ENCODE results near the gene GBA2.

Gene GBA2

DNA sequence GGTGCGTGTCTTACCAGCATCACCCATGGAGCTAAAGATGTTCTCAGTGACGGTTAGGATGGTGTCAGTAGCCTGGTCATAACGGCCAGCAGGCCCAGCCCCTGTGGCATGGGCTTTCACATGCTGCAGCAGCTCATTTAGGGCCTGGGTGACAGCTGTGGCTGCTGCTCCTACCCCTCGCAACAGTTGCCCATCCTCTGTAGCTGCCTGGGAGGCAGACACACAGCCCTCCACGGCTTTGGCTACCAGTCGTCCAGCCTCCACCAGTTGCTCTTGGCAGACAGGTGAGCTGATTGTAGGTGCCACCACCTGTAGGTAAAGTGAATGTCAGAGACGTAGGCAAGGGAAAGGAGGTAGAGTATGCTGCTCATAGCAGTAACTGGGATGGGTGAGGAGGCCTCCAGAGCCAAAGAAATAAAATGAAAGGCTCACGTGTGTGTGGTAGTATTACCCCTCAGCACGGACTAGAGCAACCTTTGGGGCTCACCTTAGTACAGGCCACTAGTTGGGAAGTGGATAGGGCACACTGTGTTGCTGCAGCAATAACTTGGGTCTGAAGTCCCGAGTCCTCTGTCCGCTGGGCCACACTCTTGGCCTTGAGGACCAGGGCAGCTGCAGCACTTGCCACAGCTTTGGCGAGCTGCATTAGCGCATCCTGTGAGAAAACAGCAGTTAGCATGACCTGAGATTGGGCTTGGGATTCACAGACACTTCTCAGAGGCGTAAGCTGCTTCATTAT, 31.7 kb downstream of the GBA2 start:
- no peak for DNase-seq (ENCODE audit: low read depth in 2 of 2)

DNA sequence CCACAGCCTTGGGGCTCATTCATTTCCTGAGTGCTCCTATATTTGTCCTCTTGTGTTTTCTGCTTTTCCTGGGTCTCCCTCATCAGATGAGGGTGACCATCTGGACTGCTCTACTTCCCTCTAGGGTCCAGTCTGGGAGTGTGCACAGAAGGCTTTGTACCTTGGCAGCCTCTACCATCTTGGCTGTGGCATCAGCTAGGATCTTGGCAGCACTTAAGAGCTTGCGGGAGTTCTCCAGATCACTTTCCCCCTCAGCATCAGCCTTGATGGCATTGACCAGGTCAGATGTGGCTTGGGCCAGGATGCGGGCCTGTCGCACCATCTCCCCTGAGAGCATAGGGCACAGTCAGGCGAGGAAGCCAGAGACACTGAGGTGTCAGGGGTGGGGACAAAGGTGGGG, 32.8 kb downstream of the GBA2 start:
- no peak for DNase-seq (ENCODE audit: low read depth in 2 of 2)

DNA sequence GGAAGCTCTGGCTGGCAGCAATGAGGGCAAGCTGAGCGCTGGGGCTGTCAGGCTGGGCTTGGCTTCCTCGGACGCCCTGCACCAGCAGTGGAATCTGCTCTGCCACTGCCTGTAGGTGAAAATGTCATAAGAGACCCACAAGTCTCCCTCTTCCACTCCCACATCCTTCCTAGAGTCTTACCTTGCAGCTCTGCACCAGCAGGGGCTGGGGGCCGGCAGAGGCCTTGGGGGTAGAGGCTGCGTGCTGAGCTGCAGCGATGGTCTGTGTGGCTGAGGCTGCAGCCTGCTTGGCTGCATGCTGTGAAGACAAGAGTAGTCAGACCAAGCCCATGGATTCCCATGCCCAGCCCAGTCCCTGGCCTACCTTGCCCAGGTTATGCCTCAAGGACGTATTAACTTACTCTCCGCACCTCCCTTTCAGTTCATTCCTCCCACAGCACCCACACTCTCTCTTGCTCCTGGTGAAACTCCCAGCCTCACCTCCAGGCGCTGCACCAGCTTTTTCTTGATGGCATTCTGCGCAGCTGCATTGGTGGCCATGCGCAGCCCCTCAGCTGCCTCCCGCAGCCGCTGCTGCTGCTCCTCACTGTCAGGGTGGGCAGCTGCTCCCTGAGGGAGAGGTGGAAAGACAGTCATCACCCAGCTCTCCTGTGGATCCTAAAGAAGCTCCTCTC, 34.3 kb downstream of the GBA2 start:
- no peak for DNase-seq (ENCODE audit: low read depth in 2 of 2)

DNA sequence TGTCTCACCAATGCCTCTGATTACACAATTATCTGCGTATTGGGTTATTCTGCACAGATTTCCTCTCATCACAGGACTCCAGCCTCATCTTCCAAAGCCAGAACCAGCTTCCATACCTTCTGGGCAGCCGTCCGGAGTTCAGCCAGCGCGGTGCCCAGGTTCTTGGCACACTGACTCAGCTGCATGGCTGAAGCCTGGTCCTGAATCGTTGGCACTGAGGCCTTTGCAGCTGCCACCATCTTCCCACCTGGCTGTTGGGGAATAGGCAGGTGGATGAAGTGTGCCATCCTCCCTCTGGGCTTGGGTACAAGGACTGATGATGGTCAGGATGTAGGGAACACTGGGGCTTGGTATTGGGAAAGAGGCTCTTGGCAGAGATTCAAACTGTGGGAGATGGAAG, 34.9 kb downstream of the GBA2 start:
- no peak for DNase-seq (ENCODE audit: low read depth in 2 of 2)

DNA sequence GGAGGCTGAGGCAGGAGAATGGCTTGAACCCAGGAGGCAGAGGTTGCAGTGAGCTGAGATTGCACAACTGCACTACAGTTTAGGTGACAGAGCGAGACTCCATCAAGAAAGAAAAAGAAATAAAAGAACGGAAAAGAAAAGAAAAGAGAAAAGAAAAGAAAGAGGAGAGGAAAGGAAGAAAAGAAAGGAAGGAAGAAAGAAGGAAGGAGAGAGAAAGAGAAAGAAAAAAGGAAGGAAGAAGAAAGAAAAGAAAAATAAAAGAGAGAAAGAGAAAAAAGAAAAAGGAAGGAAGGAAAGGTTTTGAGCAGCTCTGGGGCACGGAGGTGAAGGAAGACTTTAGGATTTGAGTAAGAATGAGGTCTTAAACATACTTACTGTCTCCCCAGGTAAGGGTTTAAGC, 35.5 kb downstream of the GBA2 start:
- DNase-seq (ENCODE audit: low read depth in 2 of 2) = no peak

DNA sequence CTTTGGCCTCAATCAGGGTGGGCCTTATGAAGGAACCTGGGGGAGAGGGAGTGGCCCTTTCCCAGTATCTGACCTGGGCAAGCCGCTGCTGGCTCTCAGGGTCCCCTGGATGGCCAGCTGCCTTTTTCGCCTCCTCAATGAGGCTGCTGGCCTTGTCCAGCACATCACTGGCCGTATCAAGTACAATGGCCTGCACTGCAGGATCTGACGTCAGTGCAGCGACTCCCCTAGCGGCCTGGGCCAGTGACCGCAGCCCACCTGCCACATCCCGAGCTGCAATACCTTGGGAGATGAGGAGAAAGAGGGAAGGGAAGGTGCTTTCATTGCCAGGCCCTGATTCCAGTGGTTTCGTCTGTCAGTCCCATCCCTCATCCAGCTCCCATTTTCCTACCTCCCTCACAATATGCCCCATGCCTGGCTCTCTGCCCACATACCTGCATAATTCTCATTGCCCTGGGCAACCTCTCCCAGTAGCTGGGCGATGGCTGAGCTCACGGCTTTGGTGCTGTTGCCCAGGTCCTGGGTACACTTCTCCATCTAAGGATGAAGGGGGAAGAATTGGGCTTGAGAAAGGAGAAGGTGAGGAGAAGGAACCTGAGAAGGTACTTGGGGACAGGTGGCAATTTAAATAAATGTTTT, 36.1 kb downstream of the GBA2 start:
- DNase-seq (ENCODE audit: low read depth in 2 of 2) = no peak

DNA sequence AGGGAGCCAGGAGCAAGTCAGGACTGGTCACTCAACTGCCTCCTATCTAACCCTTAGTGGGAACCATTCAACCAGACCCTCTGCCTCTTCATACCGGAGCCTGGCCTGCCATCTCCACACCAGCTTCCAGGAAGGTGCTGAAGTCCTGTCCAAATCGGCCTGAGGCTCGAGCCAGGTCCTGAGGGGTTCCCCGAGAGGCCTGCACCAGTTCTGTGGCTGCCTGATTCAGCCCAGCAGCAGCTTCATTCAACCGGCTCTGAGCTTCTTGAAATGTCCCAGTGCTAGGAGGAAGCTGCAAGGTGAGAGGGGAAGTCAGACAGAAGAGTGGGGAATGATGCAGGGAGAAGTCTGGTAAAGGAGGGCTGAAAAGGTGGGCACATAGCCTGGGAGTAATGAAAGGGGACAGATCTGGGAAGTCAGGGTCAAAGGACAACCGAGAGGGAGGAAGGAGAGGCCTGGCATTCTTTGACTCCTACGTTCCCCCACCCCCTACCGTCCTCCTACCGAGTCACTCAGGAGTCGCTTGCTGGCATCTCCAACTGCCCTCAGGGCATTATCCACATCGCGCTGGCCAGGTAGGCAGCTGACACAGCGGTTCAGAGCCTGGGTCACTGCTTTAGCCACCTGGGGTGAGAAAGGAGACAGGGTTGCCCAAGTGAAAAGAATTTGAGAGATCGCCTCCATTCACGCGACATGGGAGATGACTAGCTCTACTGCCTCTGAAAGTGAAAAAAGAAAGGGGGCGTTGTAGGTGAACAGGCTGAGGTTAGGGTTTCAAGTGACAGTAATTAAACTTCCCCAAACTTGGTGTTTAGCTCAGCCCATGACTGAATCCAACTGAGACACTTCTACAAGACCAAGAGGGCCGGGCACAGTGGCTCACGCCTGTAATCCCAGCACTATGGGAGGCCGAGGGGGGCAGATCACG, 37.3 kb downstream of the GBA2 start:
- DNase-seq (ENCODE audit: low read depth in 2 of 2) = no peak

DNA sequence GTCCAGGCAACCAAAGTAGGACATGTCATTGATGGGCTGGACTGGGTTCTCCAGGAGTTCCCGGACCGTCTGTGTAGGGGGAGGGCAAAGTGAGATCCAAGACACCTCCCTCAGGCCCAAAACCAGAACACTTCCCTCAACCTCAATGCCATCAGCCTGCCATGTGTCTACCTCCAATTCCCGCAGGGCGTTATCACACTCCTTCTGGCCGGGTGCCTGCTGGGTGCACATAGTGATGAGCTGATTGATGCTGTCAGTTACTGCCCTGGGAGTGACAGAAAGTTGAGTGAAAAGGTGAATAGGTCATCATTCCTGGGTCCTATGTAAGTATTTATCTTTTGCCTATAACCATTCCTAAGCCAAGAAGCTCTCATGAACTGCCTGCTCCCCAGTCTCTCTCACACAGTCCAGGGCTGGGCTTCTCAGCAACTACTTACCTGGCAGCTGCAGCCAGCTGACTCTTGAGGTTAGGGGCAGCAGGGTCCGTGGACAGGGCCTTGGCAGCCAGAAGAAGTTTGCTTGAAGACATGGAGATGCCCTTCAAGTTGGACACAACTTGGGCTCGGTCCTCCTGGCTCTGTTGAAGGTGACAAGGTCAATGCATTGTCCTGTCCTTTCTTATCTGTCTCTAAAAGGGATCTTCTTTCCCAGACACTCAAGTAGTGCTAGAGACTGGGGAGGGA, 38.1 kb downstream of the GBA2 start:
- DNase-seq (ENCODE audit: low read depth in 2 of 2) = no peak

DNA sequence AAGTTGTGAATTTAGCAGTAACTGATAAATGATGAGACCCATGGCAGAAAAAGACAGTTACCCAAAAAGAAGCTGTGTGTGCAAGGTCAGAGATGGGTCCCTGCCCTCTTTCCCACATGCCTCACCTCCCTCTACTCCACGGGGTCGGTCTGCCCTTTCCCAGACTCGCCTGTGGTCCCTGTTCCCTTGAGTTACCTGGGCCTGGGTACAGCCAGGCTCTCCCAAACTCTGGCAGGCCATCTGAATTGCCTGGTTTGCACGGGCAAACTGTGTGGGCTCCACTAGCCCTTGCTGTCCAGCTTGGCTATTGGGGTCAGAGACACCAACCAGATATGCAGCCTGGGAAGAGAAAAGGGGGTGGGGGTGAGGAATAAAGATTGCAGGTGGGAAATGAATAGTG, 40.9 kb downstream of the GBA2 start:
- no peak for DNase-seq (ENCODE audit: low read depth in 2 of 2)

DNA sequence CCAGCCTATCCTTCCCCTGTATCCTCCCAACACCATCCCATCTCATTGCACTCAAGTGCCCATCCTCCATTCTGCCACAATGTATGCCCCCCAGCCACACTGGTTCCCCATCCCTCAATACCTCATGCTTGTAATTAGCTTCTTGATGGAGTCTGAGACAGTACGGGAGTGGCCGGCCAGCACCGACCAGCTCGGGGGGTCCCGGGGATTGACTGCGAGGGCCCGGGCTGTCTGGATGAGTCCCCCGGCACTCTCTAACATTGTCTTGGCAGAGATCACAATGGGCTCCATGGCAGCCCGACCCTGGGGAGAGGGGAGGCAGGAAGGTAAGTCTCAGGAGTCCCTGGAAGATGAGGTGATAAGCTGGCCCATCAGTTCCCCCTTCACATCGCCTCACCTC, 42.1 kb downstream of the GBA2 start:
- no peak for DNase-seq (ENCODE audit: low read depth in 2 of 2)

DNA sequence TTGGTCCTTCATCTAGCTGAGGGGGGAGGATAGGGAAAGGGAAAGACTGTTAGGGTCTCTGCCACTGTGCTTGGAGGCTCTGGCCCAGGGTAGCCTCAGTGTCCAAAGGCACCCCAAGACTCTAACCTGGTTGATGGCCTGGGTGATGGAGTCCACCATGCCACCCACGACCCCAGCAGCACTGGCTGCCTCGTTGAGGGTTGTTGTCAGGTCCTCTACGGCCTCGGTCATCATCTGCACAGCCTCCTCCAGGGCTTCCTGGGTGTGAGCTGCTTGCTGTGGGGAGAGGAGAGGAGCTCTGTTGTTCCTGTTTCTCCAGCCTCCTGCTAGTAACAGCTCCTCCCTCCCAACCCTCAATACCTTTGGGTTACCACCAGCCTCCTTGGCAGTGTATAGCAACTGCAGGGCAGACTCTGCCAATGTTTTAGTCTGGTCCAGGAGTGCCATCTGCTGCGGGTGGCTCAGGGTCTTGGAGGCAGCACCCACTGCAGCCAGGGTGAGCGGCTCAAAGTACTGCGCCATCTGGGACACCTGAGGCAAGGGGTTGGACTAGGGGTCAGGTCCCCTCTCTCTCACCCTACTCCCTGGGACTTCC, 43.1 kb downstream of the GBA2 start:
- no peak for DNase-seq (ENCODE audit: low read depth in 2 of 2)

DNA sequence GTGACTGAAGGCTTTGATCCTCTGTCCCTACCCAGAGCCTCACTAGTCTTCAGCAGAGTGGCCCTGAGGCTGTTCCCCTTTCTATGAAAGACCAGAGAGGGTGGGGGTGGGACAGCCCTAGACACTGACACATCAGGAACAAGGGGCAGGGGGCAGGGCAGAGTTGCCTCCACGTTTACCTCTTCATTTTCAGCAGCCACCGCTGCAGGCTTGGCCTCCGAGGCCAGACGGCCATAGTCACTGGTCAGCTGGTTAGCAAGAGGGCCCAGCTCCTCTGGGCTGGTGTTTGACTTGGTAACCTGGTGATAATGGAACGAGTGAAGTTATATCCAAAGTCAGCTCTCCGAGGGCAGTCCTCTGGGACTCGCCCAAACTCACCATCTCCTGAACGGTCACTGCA, 43.7 kb downstream of the GBA2 start:
- no peak for DNase-seq (ENCODE audit: low read depth in 2 of 2)

DNA sequence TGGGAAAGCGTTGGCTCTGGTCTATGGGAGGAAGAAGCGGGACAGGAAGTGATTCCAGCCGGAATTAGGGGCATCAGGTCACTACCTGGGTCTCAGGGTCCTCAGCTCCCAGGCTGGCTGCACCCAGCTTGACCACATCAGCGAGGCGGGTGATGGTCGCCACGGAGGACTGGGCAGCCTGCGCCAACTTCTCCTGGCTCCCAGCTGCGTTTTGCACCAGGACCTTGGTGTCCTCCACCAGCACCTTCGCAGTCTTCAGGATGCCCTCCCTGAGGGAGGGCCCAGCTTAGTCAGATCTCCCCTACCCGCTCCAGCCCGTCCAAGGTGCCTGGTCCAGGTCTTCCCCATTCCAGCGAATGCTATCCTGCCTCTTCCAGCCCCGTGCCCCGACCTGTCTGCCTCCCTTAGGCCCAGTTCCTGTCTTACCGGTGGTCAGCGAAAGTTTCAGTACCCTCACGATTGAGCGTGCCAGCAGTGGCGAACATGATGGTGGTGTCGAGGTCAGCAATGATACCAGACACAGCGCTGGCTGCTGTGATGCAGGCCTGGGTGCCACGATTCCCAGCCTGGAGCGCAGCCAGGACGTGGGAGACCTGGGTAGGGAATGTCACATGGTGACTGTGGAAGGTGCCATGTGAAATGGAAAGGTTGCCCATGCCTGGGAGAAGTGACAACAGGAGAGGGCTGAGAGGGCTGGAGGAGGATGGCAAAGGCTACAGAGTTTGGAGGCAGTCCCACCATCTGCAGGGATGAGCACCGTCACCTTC, 44.9 kb downstream of the GBA2 start:
- no peak for DNase-seq (ENCODE audit: low read depth in 2 of 2)

DNA sequence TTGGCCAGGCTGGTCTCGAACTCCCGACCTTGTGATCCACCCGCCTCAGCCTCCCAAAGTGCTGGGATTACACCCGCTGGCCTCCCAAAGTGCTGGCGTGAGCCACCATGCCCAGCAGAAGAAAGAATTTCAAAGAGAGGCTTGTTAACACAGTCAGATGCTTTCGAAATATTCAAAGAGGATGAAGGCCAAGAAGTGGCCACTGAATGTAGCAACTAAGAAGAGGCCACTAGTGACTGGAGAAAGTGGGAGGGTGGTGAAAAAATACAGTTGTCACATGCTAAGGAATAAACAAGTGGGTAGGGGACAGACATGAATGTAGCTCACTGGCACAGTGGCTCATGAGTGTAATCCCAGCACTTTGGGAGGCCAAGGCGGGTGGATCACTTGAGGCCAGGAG, 46.3 kb downstream of the GBA2 start:
- DNase-seq (ENCODE audit: low read depth in 2 of 2) = no peak

DNA sequence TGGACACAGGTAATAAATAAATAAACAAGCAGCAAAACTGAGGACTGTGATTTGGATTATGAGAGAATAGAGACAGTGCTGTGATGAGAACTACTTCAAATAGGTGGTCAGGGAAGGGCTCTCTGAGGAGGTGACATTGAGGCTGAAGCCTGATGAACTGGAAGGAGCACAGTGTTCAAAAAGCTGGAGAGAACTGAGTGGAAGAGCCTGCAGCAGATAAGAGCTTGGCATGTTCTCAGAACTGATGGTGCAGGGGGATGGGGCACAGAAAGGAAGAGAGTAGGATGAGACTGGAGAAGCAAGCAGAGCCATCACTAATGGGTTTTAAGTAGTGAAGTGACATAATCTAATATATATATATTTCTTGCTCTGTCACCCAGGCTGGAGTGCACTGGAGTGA, 48.1 kb downstream of the GBA2 start:
- no peak for DNase-seq (ENCODE audit: low read depth in 2 of 2)

DNA sequence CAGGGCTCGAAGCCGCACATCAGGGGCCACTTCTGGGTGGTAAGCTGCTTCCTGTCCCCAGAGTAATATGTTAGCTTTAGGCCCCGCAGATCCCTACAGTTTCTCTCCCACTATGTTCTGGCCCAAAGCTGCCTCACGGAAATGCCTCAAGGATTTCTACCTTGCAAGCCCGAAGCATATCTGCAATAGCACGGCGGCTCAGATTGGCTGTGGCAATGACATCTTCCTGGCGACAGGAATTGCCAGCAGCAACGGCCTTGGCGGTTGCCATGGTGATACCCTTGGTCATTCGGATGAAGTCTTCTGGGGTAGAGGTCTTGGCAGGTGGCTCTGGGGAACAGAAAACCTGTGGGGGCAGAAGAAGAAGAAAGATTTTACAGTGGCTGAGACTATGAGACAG, 49.0 kb downstream of the GBA2 start:
- no peak for DNase-seq (ENCODE audit: low read depth in 2 of 2)

DNA sequence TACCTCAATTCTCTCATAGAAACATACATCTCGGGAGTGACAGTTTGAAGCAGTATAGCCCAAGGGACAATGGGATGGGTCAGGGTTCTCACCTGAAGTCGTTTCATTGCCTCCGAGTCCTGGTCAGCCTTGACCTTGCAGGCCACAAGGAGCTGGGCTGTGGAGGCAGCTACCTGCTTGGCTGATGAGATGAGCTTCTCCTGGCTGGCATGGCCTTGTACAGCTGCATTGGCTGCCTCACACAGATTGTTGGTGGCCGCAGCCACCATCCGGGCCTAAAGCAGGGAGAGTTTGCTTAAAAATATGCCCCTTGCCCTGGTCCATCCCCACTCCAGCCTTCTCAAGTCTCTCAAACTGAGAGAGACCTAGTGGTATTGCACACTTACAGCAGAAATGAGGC, 50.8 kb downstream of the GBA2 start:
- no peak for DNase-seq (ENCODE audit: low read depth in 2 of 2)

DNA sequence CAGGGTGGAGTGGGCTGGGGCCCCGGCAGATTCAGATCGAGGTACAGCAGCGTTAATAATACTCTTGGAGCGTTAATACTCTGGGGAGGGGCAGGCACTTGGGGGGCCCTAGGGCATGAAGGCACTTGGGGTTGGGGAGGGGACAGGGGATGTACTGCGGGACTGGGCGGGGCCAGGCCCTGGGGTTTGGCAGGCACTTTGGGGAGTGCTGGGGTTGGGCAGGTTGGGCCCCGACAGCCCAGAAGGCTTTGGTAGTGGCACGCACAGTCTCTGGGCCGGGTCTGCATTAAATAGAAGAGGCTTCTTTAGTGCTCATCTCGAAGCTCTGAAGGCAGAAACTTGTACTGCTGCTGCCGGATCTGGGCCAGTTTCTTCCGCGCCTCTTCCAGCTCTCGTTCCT, 51.5 kb downstream of the GBA2 start:
- no peak for DNase-seq (ENCODE audit: low read depth in 2 of 2)

DNA sequence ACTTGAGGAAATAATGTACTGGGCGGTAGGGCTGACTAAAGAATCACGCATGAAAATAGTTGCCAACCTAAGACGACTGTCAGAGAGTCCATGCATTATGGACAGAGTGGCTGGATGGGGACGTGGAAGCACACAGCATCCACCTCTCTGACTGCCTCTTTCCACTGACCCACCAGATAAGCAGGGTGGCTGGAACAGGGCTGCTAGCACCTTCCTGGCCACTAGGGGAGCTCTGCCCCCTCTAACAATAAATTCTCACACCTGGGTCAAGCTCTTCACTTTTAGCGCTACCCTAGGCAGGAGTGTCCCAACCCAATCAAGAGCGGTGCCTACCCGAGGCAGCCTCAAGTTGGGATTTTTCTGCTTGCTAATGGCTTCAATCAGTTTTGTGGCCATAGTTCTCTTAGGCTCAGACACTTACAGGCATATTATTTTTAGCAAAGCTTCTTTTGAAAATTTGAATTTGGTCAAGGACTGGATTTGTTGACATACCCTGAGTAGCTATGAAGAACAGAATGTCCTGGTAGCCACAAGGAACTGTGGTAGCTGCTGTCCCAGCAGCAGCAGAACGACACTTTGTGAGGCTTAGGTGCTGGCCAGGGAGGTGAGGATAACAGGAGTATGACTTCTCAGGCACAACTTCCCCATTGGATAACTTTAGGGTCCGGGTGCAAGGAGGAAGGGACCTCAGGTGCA, 52.4 kb downstream of the GBA2 start:
- DNase-seq (ENCODE audit: low read depth in 2 of 2) = no peak

DNA sequence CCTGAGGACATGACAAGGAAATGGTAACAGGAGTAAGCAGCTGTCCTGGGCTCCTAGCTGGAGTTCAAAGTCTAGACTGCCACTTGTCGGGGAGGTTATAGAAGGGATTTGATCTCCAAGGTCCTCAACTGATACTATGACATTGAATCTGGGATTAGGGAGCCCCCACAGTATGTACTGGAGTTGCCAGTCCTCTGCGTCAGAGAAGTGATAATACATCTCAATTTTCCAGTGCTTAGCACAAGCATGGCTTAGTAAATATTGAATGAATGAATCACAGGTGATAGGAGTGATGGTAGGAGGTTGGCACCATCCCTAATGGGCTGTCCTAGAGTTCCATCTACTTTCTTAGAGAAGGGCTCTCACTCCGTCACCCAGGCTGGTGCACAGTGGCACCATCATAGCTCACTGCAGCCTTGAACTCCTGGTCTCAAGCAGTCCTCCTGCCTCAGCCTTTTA, 53.1 kb downstream of the GBA2 start:
- no peak for DNase-seq (ENCODE audit: low read depth in 2 of 2)
